Hepatocyte (in vitro differentiated cells): Measurements from ENCODE around the gene DLGAP5.

Experiments used
- CTCF ChIP-seq: fragments of 200-600 bp; sonication (generic); IDR thresholded peaks from 2 replicates; pipeline ENCODE4 v1.5.1; 2016; ENCODE audit warnings: antibody characterized with exemption, mild to moderate bottlenecking; ENCODE audit not compliant: poor library complexity
- EZH2 ChIP-seq: fragments of 200-600 bp; sonication (generic); IDR thresholded peaks from 2 replicates; pipeline ENCODE4 v1.6.1; 2016; ENCODE audit warnings: antibody characterized with exemption, mild to moderate bottlenecking, borderline replicate concordance

- TF ChIP-seq CTCF = no peak
- TF ChIP-seq EZH2 = no peak
Observed at GRCh38 chr14:55139696-55140509, 51.5 kb downstream of the DLGAP5 start.
